RPMI8226 (cell line): ENCODE data around the gene SLC27A6.
"Not testable (repeated sequence)": the region's sequence is repeated elsewhere in the genome, so short reads cannot be mapped to it uniquely, and the experiment has no call there.

ENCODE experiments used
- DNase-seq: peaks from one replicate; pipeline ENCODE4 v3.0.0-alpha.2; 2015

The SLC27A6 gene

GRCh38 chr5:128965011-128965637 is at the start of gene SLC27A6:
SLC27A6 (plus strand) TSS chr5:128965488; CDS start chr5:128966138, 650 bp downstream.
- DNase-seq, result no peak

- no peak for DNase-seq
These were observed 45.7 kb upstream of the SLC27A6 start for GRCh38 chr5:128919542-128919941.

GRCh38 chr5:128920345-128921215 is 44.7 kb upstream of the SLC27A6 start:
- DNase-seq, result no peak

- DNase-seq, result no peak
These were observed 41.0 kb upstream of the SLC27A6 start for GRCh38 chr5:128924299-128924698.

GRCh38 chr5:128925973-128926372 is 39.3 kb upstream of the SLC27A6 start:
- no peak for DNase-seq

- peak; percentile 51 for DNase-seq
These were observed 37.6 kb upstream of the SLC27A6 start for GRCh38 chr5:128927644-128928043.

GRCh38 chr5:128932232-128932631 is 33.1 kb upstream of the SLC27A6 start:
- not testable (repeated sequence) for DNase-seq

GRCh38 chr5:128943100-128943499 is 22.2 kb upstream of the SLC27A6 start:
- DNase-seq, result not testable (repeated sequence)

GRCh38 chr5:128949847-128950546 is 15.3 kb upstream of the SLC27A6 start:
- no peak for DNase-seq

GRCh38 chr5:128951301-128951700 is 14.0 kb upstream of the SLC27A6 start:
- DNase-seq, result not testable (repeated sequence)

- no peak for DNase-seq
These were observed 9.1 kb upstream of the SLC27A6 start for GRCh38 chr5:128956164-128956563.

- no peak for DNase-seq
These were observed 3.1 kb upstream of the SLC27A6 start for GRCh38 chr5:128962211-128962610.

- no peak for DNase-seq
These were observed 482 bp downstream of the SLC27A6 start for GRCh38 chr5:128965638-128966302.

- no peak for DNase-seq
These were observed 1.1 kb downstream of the SLC27A6 start for GRCh38 chr5:128966375-128966774.

GRCh38 chr5:128966846-128967245 is 1.6 kb downstream of the SLC27A6 start:
- DNase-seq, result no peak

GRCh38 chr5:128973244-128973643 is 8.0 kb downstream of the SLC27A6 start:
- DNase-seq, result no peak

- DNase-seq, result no peak
These were observed 9.3 kb downstream of the SLC27A6 start for GRCh38 chr5:128974567-128974966.

- no peak for DNase-seq
These were observed 14.5 kb downstream of the SLC27A6 start for GRCh38 chr5:128979761-128980160.

- DNase-seq, result no peak
These were observed 15.6 kb downstream of the SLC27A6 start for GRCh38 chr5:128980917-128981316.

GRCh38 chr5:128984480-128984879 is 19.2 kb downstream of the SLC27A6 start:
- no peak for DNase-seq

- no peak for DNase-seq
These were observed 23.2 kb downstream of the SLC27A6 start for GRCh38 chr5:128988476-128988875.

GRCh38 chr5:129001841-129002526 is 36.7 kb downstream of the SLC27A6 start:
- DNase-seq, result no peak

GRCh38 chr5:129002527-129002842 is 37.2 kb downstream of the SLC27A6 start:
- no peak for DNase-seq
